Activated T-helper 1 cell treated with Interleukin-2 at 50 U/mL for 16 hours (primary cell): ENCODE results near the gene DNAJC30.

Experiments used
- DNase-seq: peaks from one replicate; pipeline ENCODE4 v3.0.0-alpha.2; 2020; ENCODE audit warnings: low read depth

DNAJC30 gene

GRCh38 chr7:73707045-73707631 lies 23.9 kb upstream of the DNAJC30 start:
- DNase-seq = no peak

DNA sequence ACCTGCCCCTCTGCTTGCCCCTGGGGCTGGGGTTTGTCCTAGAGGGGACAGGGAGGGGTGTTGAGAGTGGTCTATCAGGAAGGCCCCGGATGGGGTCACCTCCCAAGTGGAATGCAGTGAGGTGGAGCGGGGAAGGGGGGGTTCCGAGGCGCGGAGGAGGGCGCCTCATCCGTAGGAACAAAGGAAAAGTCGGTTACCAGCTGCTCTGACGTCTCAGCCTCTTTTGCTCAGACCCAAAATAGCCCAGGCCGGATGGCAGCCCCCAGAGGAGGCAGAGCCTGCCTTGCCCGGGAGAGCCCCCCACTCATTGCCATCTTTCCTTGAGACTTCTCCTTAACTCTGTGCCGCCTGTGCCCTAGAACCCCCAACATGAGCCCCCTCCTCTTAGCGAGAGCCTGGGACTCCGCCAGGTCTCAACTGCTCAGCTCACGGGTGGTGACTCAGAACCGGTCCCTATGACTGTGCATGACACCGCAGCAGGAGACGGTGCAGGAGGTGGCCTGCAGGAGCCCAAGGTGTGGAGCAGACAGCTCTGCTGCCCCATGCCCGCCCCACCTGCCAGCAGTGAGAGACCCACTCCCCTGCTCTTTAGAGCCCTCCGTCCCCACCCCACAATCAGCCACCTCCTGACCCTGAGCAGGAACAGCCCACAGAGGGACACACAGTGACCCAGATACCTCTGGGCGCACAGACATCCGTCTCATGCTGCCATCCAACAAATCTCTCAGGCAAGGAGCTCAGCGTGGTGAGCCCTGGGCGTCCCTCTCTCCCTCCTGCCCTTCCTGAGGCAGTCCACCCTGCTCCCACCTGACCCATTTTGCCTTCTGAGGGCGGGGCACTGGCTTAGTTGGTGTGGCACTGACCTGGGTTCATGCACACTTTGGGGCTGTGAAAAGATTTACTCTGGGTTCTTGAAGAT lies 23.1 kb upstream of the DNAJC30 start:
- no peak for DNase-seq

DNA sequence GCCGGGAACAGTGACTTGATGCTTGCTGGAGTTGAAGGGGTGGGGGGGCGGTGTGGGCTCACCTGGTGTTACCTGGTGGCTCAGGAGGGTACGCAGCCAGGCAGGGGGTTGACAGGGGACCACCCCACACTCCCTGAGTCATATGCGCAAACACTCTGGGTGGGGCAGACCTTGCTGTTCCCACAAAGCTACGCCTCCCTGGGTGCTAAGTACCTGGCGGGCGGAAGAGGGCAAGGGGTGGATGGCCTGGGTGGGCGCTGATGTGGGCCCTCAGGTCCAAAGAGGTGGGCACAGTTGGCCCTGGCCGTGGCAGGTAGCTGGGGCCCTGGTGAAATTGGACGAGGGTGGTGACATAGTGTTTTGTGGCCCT lies 22.3 kb upstream of the DNAJC30 start:
- no peak for DNase-seq

- no peak for DNase-seq
These were observed 21.6 kb upstream of the DNAJC30 start for GRCh38 chr7:73704640-73705550.

DNA sequence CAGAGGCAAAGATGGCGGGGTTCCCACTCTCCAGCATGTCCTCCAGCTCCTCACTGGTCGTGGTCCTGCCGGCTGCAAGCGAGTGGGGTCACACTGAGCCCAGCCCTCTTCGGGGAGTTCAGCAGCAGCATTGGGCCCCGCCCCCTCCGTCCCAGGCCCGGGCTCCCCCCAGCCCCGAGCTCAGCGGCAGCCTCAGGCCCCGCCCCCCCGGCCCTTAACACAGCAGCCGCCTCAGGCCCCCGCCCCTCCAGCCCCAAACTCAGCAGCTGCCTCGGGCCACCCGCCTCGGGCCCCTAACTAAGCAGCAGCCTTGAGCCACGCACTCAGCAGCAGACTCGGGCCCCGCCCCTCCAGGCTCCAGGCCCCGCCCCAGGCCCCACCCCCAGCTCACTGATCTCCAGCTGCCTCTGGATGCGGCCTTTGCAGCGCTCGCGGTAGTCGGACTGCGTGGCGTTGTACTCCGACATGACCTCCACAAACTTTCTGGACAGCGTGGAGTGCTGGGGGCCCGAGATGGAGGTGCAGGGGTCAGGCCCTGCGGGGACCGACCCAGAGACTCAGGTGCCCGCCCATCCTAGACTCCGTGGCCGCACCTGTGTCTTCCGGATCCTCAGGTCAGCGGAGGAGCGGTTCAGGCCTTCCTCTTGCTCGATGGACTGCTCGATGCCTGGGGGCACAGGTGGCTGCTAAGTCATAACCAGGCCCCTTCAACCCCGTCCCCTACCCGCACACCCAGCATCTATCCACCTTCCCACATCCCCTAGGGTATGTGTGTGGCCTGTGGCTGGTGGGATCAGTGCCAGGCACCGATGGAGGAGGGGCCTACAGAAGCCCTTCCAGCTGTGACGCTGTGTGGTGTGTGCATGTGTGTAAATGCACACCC lies 20.7 kb upstream of the DNAJC30 start:
- no peak for DNase-seq

DNA sequence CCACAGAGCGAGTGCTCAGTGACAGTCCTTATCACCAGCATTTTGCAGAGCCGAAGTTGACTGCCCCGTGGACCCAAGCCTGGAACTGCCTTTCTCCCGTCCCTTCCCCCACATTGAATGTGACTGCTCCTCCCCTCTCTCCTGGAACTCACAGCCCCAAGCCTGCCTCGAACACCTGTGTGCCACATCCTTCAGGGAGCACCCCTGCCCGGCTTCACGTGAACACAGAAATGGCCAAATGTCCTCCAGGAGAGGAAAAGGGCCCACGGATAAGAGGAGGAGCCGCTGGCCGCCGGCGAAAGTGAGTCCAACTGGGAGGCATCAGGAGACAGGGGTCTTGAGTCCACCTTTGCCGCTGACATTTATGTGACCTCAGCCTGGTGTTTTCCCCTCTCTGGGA lies 20.0 kb upstream of the DNAJC30 start:
- no peak for DNase-seq

GRCh38 chr7:73702665-73703064 lies 19.4 kb upstream of the DNAJC30 start:
- DNase-seq = no peak

DNA sequence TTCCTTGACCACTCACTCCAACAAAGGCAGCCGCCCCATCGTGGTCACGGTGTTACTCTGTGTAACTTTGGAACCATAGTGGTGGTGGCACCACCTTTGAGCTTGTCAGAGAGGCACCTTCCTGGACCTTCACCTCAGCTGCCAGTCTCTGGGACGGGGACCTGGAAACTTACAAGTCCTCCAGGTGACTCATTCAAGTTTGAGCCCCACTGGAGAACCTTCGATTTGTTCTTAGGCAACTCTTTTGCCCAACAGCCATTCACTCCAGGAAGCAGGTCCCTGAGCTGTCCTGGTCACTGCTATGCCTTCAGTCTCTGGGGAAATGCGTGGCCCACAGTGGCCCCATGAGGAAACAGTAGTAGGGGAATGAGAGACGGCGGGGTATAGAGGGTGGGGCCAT lies 19.0 kb upstream of the DNAJC30 start:
- DNase-seq = no peak

- no peak for DNase-seq
These were observed 18.2 kb upstream of the DNAJC30 start for GRCh38 chr7:73701357-73701995.

- DNase-seq = no peak
These were observed 17.4 kb upstream of the DNAJC30 start for GRCh38 chr7:73700581-73701134.

- DNase-seq = no peak
These were observed 16.8 kb upstream of the DNAJC30 start for GRCh38 chr7:73700069-73700423.

- no peak for DNase-seq
These were observed 16.3 kb upstream of the DNAJC30 start for GRCh38 chr7:73699370-73700068.

DNA sequence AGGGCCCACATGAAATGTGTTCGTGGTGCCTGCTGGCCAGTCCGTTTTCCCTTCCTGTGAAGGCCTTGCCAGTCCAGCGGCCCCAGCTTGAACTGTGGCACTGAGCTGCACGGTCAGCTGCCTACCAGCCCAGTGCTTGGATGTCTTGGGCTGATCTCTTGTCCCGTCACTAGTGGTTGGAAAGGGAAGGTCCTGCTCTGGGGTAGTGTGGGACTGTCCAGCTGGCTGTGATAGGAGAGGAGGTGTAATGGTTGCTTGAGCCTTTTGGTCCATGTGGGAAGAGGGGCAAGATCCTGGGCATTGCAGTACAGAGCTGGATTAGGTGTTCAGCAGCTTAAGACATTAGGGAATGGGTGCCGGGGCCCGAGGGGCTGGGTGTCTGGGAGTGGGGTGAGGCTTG lies 15.2 kb upstream of the DNAJC30 start:
- no peak for DNase-seq

DNA sequence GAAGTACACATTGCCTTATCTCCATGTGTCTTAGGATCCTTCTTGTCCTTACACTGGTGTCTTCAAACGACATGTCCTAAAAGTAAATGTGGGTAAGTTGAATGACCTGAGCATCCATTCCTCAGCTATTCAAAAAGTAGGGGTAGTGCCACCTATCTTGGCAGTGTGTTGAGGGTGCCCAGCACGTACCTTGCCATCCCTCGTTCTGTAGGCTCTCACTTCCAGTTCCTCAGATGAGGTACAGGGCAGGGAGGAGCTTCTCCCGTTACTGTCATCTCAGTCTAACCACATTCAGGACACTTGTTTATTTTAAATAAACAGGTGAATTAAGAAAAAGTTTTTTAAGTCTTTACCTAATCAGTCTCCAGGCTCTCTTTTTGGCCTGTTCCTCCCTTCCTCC lies 13.1 kb upstream of the DNAJC30 start:
- no peak for DNase-seq

DNA sequence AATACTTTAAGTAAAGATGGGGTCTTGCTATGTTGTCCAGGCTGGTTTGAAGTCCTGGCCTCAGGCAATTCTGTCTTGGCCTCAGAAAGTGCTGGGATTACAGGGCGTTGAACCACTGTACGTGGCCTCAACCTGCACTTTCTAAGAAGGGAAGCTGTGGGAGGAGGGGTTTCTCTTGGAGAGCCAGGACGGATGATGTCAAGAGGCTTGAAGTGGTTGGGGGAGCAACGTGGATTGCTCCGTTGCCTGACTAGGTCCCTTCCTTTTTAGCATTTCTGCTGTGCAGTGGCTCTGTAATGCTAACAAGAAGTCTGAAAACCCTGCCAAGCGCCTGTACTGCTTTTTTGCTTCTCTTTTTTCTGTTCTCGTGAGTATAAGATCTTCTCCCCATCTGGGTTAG lies 7.4 kb upstream of the DNAJC30 start:
- DNase-seq = no peak

DNA sequence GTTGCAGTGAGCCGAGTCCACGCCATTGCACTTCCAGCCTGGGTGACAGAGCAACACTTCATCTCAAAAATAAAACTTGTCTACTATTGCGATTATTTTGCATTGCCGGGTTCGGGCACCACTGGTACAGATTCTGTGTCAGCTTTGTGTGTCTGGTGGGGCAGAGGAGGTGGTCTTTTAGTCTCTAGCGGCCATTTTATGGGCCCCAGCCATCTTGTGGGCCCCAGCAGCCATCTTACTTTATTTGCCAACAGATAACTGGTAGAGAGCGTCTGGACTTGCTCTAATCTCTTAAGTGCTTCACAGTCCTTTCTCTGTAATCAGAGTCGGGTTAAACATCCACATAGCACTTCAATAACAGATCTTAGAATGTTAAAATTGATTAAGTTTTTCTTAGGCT lies 5.0 kb upstream of the DNAJC30 start:
- DNase-seq = no peak

- no peak for DNase-seq
These were observed 2.1 kb upstream of the DNAJC30 start for GRCh38 chr7:73685311-73685710.

- DNase-seq = no peak
These were observed 788 bp upstream of the DNAJC30 start for GRCh38 chr7:73683788-73684693.

- DNase-seq = no peak
These were observed 553 bp downstream of the DNAJC30 start for GRCh38 chr7:73682745-73683055.
